CD4-positive, alpha-beta T cell treated with Interleukin-21 for 1 hour (primary cell): ENCODE measurements around the gene MATN1.
"Not testable (repeated sequence)": the region's sequence is repeated elsewhere in the genome, so short reads cannot be mapped to it uniquely, and the experiment has no call there.

Experiments used
- DNase-seq: peaks from one replicate; pipeline ENCODE4 v3.0.0-alpha.2; 2020

MATN1 gene

DNA sequence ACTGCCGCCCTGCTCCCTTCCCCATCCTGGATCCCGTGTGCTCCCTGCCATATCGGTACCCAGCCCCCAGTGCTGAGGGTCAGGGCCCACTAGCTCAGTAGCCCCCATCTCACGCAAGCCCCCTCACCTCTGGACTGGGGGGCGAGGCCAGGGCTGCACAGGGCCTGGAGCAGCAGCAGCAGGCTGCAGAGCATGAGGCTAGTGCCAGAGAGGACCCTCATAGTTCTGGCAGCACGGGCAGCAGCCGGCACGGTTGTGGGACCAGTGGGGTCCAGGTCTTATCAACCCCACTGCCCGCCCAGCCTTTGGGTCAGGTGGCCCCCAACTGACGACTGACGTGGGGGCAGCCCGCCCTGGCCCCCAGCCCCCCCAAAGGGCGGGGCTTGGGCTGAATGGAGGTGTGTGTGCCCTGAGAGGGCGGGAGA, at the start of gene MATN1:
TSS of gene MATN1 (minus strand) at position 255 of the 425 bp plus-strand sequence. CDS start at position 221, 34 bp downstream.
- DNase-seq: no peak

DNA sequence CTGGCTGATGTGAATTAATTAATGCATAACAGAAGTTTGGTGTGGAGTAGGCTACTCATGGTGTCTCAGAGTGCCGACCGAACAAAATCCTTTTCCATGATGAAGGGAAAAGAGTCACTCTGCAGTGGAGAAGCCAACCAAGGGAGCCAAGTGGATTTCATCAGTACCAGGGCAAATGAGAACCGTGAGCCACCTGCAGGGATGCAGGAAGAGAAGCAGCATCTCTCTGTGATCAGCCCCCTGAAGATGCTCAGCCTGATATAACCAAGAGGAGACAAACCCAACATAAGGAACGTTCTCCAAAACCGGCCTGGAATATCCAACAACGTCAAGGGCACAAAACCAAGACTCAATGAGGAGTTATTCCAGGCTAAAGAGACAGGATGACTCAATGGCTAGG, 47.6 kb upstream of the MATN1 start:
- DNase-seq: no peak

GRCh38 chr1:30770150-30770549, 46.8 kb upstream of the MATN1 start:
- no peak for DNase-seq

GRCh38 chr1:30768830-30769718, 45.7 kb upstream of the MATN1 start:
- no peak for DNase-seq

GRCh38 chr1:30768159-30768829, 44.9 kb upstream of the MATN1 start:
- no peak for DNase-seq

DNA sequence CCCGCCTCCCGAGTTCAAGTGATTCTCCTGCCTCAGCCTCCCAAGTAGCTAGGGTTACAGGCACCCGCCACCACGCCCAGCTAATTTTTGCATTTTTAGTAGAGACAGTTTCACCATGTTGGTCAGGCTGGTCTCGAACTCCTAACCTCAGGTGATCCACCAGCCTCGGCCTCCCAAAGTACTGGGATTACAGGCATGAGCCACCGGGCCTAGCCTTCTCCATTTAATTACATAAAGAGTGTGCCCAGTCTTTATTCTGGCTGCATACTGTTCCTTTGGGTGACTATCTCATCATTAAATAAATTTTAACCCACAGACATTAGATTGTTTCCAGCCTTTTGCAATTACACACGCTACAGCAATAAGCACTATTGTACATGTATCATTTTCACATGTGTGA, 43.6 kb upstream of the MATN1 start:
- not testable (repeated sequence) for DNase-seq

- DNase-seq: no peak
These were observed 42.4 kb upstream of the MATN1 start for GRCh38 chr1:30765556-30766434.

- no peak for DNase-seq
These were observed 41.7 kb upstream of the MATN1 start for GRCh38 chr1:30764939-30765555.

DNA sequence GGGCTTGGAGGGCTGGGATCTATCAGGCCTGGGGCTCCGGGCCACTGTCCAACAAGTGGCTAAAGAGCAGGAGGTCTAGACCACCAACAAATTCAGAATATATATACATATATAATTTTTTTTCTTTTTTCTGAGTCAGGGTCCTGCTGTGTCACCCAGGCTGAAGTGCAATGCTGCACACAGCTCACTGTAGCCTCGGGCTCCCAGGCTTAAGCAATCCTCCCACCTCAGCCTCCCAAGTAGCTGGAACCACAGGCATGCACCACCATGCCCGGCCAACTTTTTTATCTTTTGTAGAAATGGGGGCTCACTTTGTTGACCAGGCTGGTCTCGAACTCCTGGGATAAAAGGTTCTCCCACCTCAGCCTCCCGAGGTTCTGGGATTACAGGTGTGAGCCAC, 41.0 kb upstream of the MATN1 start:
- no peak for DNase-seq

DNA sequence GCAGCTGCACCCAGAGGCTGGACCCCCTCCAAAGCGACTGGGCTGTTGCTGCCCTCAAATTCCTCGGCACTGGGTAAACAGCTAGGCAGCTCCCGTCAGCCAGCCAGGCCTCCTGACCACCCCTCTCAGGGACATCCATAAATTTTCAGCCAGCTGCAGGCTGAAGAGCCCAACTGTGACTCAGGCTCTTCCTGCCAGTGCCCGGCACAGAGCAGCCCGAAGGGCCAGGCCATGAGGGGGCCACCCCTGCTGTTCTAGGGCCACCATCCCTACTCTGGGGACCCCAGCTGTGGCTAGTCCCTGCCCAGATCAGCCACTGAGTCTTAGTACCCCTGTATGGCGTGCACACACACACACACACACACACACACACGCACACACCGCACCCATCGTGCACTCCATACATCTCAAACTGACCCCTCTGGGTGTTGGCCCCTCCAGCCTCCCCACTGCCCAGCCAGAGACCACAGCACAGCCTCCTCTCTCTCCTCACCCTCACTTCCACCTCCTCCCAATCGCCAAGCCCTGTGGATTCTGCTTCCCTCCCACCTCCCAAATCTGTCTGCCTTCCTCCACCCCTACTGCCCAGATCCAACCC, 40.4 kb upstream of the MATN1 start:
- no peak for DNase-seq

DNA sequence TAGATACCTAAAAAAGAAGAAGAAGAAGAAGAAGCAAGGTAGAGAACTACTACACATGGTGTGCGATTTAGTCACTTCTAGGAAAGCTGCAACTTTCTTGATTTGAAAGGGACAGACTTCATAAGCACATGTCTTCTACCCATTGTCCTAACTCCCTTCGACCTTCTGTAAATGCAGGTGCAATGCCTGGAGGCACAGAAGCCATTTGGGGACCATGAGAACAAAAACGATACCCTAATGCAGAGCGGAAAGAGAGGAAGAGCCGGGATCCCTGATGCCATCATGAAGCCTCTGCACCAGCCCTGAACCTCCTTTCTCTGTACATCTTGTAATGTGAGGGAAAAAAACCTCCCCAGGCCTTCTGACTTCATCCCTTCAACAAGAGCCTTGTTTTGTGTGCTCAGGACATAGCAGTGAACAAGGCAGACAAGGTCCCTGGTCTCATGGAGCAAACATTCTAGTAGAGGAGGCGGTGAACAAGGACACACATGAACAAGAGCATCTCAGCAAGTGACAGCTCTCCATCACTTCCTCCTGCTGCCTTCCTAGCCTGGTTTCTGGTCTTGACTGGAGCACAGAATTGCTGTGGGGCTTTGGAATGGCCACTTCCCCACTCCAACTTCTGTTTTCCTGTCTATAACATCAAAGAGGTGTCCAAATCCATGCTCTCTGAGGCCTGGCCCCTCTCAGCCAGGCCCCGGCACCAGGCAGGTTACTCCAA, 39.7 kb upstream of the MATN1 start:
- no peak for DNase-seq

DNA sequence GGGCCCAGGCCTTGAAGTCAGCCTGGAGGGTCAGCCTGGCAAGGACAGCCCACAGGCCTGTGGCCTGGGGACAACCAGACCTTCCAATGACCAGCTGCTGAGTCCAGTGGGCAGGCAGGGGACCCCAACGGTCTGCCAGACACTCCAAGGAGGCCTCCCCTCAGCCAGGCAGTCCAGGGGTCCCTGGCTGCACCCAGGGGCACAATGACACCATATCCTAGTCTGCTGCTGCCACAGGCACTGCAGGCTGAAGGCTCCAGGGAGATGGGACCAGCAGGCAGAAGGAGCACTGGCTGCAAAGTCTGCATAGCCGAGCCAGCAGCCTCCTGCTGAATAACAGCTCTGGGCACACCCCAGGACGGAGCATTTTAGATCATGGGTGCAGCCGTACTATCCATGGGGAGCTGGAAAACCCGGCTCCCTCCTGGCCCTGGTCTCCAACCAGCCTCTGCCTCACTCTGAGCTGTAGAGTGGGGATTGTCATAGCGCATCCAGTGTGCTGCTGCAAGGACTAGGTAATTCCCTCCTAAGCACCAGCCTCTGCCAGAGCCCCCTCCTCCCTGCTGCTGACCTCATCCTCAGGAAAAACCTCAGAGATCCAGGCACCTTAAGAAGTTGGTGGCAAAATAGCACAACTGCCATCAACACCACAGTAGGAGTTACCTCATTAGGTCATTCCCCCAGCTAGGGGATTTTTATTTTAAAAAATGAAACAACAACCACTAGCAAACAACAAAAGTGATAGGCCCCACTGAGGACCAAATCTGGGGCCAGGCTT, 39.0 kb upstream of the MATN1 start:
- DNase-seq: no peak

DNA sequence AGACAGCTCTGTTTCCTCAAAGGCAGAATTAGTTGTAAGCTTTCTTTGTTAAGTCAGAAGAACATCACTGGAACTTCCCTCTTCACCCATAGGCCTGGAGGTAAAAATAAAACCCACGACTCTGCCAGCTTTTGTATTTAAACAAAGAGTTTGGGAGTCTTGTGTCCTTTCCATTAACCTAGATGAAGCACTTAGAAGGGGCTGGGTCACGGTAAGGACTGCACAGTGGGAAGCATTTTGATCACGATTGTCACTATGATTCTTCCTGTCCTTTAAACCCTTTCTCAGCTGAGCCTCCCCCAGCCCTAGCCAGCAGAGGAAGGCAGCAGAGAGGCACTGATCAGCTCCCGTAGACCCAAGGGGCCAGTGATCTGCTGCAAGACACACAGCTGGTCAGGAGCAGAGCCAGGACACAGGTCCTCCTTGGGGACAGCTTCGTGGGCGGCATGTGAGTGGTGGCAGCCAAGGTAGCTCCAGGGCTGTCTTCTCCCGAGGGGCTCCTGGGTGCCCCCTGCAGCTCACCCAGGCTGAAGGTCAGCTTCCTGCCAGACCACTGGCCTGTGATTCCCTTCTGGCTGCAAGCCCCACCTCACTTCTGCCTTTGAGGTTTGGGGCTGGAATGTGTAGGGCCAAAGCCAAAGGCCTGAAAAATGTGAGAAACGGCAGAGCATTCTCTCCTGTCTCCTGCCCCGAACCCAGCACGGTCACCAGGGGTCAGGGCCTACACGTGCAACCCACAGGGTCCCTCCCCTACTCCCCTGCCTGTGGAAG, 38.2 kb upstream of the MATN1 start:
- DNase-seq: no peak

GRCh38 chr1:30760596-30761324, 37.4 kb upstream of the MATN1 start:
- no peak for DNase-seq

DNA sequence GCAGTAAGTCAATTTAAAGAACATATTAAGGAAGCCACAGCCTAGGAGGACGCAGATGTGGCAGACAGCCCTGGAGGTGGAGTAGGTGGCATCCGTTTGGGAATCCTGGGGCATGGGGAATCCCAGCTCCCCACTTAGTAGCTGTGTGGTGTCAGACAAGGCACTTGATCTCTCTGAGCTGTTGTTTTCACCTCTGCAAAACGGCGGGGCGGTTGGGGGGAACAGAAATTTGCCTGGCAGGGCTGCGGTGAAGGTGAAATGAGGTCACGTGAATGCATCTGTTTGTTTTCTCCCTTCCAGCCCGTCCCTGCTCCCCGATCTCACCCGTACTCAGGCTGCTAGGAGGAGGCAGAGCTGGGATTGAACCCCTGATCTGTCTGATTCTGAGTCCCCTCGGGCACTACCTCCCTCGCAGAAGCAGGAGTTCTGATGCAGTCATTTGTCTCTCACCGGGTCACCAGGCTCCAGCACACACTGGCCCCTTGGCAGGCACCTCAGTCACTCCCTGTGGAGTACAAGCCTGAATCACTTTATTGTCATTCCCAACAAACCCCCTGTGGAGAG, 36.4 kb upstream of the MATN1 start:
- peak; percentile 72 for DNase-seq

GRCh38 chr1:30758785-30759380, 35.5 kb upstream of the MATN1 start:
- DNase-seq: no peak

- no peak for DNase-seq
These were observed 34.8 kb upstream of the MATN1 start for GRCh38 chr1:30758121-30758688.
